Measurements from ENCODE around the gene FAM43A. TPM values are rescaled to one million over a fixed set of nuclear protein-coding genes. Genes with fewer than 3 reads are reported as not detected.

The FAM43A gene
- total RNA-seq, 1 donor from 2014 or later, result 38.2 TPM

DNA sequence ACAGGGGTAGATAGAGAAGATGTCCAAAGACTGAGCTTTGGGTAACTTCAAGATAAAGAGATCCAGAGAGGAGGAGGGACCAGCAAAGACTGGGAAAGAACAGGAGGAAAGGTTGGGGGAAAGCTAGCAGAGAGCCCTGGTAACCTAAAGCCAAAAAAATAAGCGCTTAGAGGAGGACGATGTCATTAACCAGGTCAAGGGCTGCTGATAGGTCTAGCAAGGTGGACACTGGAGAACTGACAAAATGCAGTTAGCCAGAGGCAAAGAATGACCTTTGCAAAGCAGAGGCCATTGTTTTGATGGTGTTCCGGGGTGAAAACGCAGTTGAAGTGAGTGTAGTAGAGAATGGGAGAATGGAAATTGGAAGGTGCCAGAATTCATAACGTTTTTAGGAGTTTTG lies 39.7 kb downstream of the FAM43A start:
- TF ChIP-seq, protein P1, sequence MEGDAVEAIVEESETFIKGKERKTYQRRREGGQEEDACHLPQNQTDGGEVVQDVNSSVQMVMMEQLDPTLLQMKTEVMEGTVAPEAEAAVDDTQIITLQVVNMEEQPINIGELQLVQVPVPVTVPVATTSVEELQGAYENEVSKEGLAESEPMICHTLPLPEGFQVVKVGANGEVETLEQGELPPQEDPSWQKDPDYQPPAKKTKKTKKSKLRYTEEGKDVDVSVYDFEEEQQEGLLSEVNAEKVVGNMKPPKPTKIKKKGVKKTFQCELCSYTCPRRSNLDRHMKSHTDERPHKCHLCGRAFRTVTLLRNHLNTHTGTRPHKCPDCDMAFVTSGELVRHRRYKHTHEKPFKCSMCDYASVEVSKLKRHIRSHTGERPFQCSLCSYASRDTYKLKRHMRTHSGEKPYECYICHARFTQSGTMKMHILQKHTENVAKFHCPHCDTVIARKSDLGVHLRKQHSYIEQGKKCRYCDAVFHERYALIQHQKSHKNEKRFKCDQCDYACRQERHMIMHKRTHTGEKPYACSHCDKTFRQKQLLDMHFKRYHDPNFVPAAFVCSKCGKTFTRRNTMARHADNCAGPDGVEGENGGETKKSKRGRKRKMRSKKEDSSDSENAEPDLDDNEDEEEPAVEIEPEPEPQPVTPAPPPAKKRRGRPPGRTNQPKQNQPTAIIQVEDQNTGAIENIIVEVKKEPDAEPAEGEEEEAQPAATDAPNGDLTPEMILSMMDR (IDR thresholded peaks at IDR 0.05), result no peak
- no peaks in the 10 kb centered on the region for H3K36me3 Mint-ChIP-seq (ENCODE audit: unreplicated experiment)
- DNase-seq (ENCODE audit: extremely low spot score, unreplicated experiment), result no peak
- no peak overlapping the region for H3K27ac Mint-ChIP-seq (ENCODE audit: unreplicated experiment)
- H3K4me3 Mint-ChIP-seq (ENCODE audit: unreplicated experiment), result no peak overlapping the region
- H3K9me3 Mint-ChIP-seq (ENCODE audit: unreplicated experiment), result no peaks in the 10 kb centered on the region
- peaks cover 24% of the 10 kb centered on the region for H3K27me3 Mint-ChIP-seq (ENCODE audit: unreplicated experiment)
- H3K4me1 Mint-ChIP-seq (ENCODE audit: unreplicated experiment), result no peaks in the 10 kb centered on the region

DNA sequence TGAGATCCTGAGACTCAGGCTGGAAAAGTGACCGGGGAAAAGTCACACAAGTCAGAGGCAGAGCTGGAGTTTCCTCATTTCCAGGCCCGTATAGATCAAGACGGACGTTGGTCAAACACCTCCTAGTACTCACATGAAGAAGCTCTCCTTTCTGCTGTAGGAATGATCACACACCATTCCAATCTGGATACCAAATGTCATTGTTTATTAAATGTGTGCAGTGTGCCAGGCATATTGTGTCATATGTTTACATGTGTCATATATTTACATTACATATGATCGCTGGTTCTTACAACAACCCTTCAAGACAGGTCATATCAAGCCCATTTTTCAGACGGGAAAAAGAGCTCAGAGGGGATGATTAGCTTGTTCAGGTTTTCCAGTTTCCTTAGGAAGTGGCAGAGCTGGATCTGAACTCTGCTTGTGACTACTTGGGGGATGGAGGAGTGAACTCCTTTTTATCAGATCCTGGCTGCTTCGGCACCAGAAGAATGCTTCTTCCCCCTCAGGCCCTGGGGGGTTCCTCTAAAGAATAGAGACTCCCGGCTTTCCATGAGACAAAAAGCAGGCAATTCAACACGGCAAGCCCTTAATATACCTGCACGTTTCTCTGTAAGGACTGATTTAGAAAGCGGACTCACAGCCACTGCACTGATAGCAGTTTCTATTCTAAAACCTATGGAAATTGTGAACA lies 41.9 kb downstream of the FAM43A start:
- H3K9me3 Mint-ChIP-seq (ENCODE audit: unreplicated experiment), result no peaks in the 10 kb centered on the region
- H3K36me3 Mint-ChIP-seq (ENCODE audit: unreplicated experiment), result no peaks in the 10 kb centered on the region
- H3K27me3 Mint-ChIP-seq (ENCODE audit: unreplicated experiment), result peaks cover 43% of the 10 kb centered on the region
- TF ChIP-seq, protein P1 (IDR thresholded peaks at IDR 0.05), result no peak
- no peaks in the 10 kb centered on the region for H3K4me1 Mint-ChIP-seq (ENCODE audit: unreplicated experiment)
- H3K4me3 Mint-ChIP-seq (ENCODE audit: unreplicated experiment), result no peak overlapping the region
- no peak for DNase-seq (ENCODE audit: extremely low spot score, unreplicated experiment)
- H3K27ac Mint-ChIP-seq (ENCODE audit: unreplicated experiment), result no peak overlapping the region

DNA sequence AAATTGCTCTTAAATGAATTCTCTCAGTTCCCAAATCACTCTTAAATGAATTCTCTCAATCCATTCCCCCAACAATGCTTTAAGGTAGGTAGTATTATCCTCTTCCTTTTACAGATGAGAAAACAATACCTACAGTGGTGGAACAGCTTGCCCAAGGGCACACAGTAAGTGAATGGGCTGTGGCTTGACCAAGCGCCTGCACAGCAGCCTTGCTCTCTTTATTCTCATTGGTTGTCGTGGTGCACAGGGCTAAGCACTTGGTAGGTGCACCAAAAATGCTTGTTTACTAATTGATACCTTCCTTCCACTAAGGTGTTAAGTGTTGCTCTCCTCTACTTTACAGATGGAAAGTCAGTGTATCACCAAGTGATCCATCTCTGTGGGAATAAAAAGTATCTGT lies 43.3 kb downstream of the FAM43A start:
- Mint-ChIP-seq H3K27ac (ENCODE audit: unreplicated experiment) (no peak overlapping the region), H3K4me3 (ENCODE audit: unreplicated experiment) (no peak overlapping the region), H3K9me3 (ENCODE audit: unreplicated experiment) (no peaks in the 10 kb centered on the region), H3K4me1 (ENCODE audit: unreplicated experiment) (no peaks in the 10 kb centered on the region), H3K27me3 (ENCODE audit: unreplicated experiment) (peaks cover 55% of the 10 kb centered on the region), H3K36me3 (ENCODE audit: unreplicated experiment) (no peaks in the 10 kb centered on the region)
- no peak for DNase-seq (ENCODE audit: extremely low spot score, unreplicated experiment)
- TF ChIP-seq, protein P1 (IDR thresholded peaks at IDR 0.05), result no peak

DNA sequence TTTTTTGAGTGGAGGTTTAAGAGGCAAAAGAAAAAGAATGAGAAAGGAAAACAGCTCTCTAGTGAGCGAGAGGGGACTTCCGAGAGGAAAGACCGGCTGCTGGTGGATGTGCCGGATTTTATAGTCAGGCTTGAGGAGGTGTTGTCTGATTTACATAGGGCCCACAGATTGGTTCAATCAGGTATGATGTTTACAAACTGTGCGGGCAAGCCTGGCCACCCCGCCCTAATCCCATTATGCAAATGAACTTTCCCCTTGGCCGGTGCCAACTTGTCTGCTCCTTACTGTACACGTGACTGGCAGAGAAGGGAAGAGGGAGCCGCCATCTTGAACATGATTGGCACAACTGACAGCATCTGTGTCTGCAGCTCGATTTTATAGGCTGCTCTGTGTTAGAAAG lies 44.7 kb downstream of the FAM43A start:
- Mint-ChIP-seq H3K27ac (ENCODE audit: unreplicated experiment) (no peak overlapping the region), H3K4me3 (ENCODE audit: unreplicated experiment) (no peak overlapping the region), H3K4me1 (ENCODE audit: unreplicated experiment) (no peaks in the 10 kb centered on the region), H3K36me3 (ENCODE audit: unreplicated experiment) (peaks cover 3% of the 10 kb centered on the region), H3K27me3 (ENCODE audit: unreplicated experiment) (peaks cover 59% of the 10 kb centered on the region), H3K9me3 (ENCODE audit: unreplicated experiment) (peaks cover 3% of the 10 kb centered on the region)
- TF ChIP-seq, protein P1 (IDR thresholded peaks at IDR 0.05), result no peak
- no peak for DNase-seq (ENCODE audit: extremely low spot score, unreplicated experiment)

DNA sequence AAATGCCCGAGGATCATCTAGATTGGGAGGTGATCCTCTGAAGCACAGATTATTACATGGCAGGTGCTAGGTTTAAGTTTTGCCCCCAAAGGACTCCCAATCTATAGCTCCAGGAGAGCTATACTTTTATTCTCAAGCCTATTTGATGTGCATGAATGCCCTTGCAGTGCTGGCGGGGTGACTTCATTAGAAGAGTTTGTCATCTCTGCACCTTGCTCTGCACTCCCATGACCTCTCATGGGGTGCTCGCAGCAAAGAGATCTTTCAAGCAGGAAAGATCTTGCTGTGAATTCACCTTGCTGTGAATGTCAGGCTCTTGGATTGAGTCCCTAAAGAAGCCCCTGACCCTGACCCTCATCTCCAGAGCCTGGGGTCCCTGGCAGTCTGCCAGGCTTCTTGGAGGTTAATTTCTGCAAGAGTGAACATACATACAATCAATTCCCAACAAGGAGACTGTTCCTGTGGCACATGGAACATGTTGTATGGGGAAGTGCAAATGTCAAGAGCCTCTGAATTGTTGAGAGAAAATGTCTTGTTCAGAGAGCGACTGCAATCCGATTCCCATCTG lies 45.9 kb downstream of the FAM43A start:
- Mint-ChIP-seq H3K27me3 (ENCODE audit: unreplicated experiment) (peaks cover 52% of the 10 kb centered on the region), H3K27ac (ENCODE audit: unreplicated experiment) (no peak overlapping the region), H3K9me3 (ENCODE audit: unreplicated experiment) (peaks cover 3% of the 10 kb centered on the region), H3K4me1 (ENCODE audit: unreplicated experiment) (no peaks in the 10 kb centered on the region), H3K36me3 (ENCODE audit: unreplicated experiment) (peaks cover 4% of the 10 kb centered on the region), H3K4me3 (ENCODE audit: unreplicated experiment) (no peak overlapping the region)
- TF ChIP-seq, protein P1 (IDR thresholded peaks at IDR 0.05), result no peak
- no peak for DNase-seq (ENCODE audit: extremely low spot score, unreplicated experiment)
